ENCODE results near the gene SND1.
"Not testable (repeated sequence)": the region's sequence is repeated elsewhere in the genome, so short reads cannot be mapped to it uniquely, and the experiment has no call there.

The SND1 gene

DNA sequence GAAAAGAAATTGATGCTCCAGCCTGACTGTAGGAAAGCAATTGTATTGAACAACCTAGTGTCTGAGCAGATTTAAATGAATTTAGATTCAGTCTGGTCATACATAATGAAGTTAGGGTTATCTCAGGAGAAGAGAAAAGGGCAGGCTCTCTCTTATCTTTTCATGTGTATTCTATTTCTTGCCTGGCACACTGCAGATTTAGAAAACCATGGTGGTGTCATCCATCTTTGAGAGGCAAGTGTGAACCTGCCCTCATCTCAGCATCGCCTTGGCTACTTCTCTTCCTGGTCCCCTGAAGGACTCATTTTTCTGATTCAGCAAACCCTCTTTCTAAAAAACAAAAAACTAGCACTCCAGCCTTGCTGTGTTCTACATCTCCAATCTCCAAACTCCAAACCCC is 241.6 kb downstream of the SND1 start:
- H3K27ac ChIP-seq: no peak overlapping the region

DNA sequence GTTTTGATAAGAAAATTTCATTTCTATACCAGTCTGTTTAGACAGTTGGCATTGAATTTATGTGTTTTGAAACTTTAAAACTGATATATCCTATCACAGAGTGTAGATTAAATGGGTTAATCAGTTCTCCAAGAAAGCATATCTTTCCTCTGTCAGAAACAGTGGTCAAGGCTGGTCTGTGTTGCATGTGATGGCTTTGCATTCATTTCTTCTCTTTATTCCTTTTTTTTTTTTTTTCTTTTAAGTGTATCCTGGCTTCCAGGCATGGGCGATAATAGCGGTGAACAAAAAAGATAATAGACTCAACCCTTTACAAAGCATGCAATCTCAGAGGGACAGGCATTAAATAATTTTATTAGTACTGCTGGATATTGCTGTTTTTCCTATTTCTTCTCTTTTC is 242.6 kb downstream of the SND1 start:
- no peak overlapping the region for H3K27ac ChIP-seq
- no peak overlapping the region for H3K4me3 ChIP-seq

More for the DNA sequence above, 241.6 kb downstream of the SND1 start:
- H3K4me3 ChIP-seq: no peak overlapping the region

DNA sequence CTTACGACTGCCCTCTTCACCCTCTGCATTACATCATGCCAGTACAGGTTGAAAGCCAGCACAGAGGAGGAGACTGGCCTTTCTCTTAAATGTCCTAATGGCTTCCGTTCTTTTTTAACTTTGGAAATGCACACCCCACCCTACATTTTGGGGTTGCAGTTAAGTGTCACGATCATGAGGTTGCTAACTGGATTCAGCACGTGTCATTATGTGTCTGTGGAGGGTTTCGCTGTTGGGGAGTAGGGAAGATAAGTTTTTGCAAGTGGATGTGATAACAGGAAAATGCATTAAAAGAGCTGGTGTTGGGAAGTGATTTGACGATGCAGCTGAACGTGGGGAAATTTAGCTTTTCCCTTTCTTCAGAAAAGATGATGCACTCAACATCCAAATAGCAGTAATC is 243.4 kb downstream of the SND1 start:
- no peak overlapping the region for H3K27ac ChIP-seq
- H3K4me3 ChIP-seq: no peak overlapping the region

DNA sequence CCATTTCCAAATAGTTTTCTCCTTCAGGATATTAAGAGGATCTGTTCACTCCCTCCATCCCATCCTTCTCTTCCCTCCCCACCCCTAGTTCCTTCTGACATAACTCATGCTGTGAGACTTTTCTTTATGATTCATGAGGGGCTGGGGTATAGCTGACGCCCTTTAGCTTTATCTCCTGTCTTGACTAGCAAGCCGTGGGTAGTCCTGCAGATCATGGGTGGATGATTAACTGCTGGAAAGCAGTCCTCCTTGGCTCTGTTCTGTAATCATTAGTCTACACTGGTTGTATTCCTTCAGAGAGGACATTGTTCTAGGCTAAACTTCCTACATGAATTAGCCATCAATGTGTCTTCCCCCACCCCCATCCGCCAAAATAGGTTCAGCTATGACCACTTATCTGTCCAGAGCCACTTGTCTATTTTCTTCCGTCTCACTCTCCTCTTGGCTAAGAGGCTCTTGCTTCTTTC is 243.9 kb downstream of the SND1 start:
- no peak overlapping the region for H3K27ac ChIP-seq
- H3K4me3 ChIP-seq: no peak overlapping the region

DNA sequence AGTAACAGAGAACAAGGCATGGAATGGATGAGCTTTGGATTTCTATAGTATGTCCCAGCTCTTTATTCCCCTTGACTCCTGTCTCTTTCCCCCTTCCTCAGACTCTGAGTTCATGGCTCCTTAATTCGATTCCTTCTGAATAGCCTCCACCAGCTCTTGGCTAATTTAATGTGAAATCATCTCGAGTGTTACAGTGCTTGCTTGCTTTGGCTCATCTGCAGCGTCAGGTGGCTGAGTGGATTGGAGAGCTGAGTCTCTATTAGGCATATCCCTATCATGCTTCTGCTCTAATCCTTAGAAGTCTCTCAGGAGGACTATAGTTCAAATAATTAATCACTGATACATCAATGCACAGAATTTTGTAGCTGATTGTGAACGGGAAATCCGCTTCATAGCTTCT is 244.7 kb downstream of the SND1 start:
- Histone ChIP-seq H3K4me3 (no peak overlapping the region), H3K27ac (no peak overlapping the region)

DNA sequence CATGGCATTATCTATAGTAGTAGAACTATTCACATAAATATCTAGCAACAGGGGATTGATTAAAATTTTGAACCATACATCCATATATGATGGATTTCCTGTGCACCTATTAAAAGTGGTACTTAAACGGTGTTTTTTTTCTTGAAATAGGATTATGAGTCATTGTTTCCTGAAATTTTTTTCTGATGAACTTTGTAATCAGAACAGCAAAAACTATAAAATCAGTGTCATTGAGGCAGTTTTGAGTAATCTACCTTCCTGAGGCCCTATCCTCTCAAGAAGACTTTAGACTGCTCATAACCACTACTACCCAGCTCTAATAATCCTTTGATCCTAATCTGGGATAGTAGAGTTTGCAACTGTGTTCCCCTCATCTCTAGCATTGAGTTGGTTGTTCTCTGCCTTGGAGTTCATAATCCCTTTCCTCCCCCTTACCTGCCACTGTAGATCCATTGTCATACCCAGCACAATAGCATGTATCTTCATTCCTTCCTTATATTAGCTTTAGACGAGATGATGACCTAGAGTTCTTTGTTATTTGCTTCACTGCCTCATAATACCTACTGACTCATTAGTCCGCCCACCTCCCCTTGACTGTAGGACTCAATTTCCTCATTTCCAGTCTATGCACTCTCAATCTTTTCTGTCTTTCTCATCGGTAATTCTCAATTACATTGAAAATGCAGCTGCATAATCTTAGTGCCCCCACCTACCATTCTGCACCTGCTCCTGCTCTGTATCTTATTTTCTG is 245.9 kb downstream of the SND1 start:
- Histone ChIP-seq H3K27ac (no peak overlapping the region), H3K4me3 (no peak overlapping the region)

DNA sequence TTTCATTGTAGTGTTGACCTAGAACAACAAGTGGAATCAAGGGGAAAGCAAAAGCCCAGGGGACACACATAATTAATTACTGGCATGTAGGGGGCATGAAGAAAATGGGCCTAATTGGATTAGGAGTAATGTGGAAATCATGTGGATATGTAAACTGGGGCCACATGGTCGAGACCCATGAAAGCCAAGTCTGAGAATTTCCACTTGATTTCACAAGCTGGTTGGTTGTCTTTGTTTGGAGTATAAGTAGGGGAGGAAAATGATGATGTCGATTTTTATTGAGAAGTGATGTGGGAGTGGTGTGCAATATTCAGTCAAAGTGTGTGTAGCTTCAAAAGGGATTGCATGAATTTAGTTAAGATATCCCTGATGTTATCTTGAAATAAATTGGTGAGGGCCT is 247.4 kb downstream of the SND1 start:
- H3K27ac ChIP-seq: no peak overlapping the region

DNA sequence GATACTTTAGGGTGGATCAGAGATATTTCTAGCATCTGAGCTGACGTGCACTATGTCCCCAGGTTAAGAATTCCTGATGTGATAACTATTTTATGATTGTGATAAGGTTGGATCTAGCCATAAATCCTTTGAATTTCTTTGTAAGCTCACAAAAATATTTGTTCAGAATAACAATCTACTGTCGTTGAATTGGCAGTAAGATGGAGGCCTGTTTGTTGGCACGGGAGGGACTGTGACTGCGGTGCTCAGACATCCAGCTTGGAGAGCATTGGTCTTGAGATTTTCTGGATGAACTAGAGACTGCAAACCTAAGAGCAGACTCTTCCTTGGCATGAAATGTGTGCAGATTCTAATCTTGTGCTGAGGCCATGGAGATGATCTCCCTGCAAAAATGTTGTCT is 248.1 kb downstream of the SND1 start:
- Histone ChIP-seq H3K27ac (no peak overlapping the region), H3K4me3 (no peak overlapping the region)

More for the DNA sequence above, 247.4 kb downstream of the SND1 start:
- H3K4me3 ChIP-seq: no peak overlapping the region

DNA sequence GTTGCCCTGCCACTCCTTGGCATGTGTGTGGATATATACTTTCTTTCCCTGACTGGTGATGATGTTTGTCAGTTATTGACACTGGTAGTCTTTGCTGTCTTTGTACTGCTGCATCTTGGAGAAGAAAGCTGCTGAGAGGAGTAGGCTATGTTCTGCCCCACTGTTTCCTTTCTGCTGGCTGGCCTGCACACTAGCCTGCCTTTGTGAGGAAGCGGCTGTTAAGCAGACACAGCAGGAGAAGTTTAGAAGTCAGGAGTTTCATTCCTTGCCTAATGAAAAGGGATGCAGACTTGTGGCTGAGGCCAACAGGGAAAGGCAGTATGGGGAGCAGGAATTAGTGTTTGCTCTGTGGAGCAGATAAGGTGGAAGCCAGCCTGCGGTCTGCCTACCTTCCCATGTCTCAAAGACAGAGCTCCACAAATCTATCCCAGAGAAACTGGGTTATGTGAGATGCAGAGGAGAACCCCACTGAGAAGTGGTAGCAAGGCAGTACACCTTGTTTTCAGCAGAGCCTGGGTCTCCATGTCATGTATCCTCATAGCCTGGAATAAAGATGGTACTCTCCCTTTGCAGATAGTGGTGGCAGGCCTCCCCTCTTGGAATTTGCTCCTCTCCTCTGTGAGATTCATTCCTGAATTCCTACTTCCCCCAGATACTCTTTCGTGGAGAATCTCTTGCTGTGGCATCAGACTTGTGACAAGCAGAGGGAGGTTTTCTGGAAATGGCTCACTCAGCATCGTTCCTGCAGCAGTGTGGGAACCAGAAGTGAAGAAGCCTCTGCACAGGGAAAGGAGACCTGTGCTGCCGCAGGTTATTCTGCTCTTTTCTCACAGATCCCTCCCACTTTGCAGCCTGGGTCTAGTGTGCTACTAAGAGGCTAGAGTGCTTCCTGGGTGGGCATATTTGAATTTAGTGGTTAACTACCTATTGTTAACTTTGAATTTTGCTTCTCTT is 249.0 kb downstream of the SND1 start:
- H3K27ac ChIP-seq: no peak overlapping the region
- H3K4me3 ChIP-seq: no peak overlapping the region

DNA sequence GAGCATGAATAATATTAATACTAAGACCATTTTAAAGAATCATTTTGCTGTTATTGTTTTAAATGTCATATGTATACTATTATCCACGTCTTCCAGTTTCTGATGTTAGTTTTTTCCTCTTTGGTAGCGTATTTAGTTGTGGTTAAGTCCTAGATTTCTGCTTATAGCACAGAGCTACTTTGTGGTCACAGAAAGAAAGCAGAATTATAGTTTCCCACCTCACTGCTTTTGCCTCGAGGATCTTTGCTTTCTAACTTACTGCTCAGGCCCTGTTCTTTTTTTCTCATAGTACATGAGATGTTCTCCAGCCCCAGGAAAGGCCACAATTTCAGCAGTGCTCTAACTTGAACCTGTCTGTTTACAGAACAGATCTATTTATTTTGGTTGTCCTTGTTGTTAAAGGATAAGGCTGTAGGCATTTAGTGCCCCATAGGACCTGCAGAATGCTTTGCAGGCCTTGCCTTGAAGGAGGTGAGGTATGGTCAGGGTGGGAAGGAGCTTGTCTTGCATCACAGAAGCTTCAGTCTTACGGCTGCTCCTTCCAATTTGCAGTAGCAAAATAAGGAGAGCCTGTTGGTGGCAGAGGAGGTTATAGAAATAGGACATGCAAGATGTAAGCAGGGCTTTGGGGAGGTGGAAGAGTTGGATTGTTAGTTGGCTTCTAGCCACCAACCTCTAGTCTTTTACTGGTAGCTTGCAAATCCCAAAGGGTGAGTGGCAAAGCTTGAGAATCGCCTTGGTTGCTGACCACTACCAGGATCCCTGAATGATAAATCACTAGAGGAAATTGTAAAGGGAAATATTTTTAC is 250.1 kb downstream of the SND1 start:
- no peak overlapping the region for H3K27ac ChIP-seq
- H3K4me3 ChIP-seq: no peak overlapping the region

DNA sequence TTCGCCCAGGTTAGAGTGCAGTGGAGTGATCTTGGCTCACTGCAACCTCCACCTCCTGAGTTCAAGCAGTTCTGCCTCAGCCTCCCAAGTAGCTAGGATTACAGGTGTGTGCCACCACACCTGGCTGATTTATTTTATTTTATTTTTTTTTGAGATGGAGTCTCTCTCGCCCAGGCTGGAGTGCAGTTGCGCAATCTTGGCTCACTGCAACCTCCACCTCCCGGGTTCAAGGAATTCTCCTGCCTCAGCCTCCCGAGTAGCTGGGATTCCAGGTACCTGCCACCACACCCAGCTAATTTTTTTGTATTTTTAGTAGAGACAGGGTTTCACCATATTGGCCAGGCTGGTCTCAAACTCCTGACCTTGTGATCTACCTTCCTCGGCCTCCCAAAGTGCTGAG is 250.8 kb downstream of the SND1 start:
- not testable (repeated sequence) for H3K4me3 ChIP-seq, H3K27ac ChIP-seq

DNA sequence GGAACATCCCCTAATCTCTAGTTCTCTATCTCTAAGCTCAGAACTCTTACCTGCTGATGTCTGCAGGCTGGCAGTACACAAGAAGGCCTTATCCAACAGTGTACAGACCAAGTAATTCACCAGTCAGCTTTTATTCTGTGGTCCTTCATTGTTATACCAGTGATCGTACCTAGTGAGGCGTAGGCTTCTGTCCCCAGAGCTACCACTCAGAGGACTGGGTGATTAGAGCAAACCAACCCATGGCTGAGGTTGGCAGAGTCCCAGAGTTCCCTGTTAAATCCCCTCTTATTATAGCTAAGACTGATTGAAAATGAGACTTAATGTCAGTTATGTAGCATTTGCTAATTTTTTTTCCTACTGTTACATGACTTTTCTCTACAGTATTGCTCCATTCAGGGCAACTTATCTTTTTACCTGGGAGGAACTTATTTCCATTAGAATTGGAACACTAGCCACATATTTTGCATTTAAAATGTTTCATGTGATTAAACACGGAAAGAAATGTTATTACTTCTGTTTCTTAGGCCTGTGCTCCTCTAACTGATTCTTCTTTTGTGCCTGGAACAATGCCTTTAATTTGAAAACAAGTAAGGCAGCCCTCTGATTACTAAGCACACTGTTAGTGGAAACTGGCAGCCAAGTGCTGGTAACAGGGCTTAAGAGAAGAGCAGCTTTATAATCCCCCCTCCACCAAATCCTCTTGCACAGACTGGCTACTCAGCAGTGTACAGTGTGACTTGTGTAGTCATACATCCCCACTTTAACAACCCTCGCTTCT is 252.1 kb downstream of the SND1 start:
- H3K27ac ChIP-seq: no peak overlapping the region

DNA sequence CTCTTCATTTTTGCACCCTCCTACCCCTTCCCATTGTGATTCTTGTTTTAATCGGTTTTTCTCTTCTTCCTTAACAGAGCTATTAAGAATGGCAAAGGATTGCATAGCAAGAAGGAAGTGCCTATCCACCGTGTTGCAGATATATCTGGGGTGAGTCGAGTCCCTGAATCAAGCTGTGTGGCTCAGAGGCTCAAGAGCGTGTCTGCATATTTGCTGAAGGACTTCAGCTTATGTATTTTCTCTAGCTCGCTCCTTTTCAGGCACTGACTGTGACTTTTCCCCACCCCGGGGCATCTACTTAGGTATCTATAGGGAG is 252.6 kb downstream of the SND1 start:
- H3K27ac ChIP-seq: no peak overlapping the region
- H3K4me3 ChIP-seq: no peak overlapping the region

More for the DNA sequence above, 252.1 kb downstream of the SND1 start:
- no peak overlapping the region for H3K4me3 ChIP-seq

DNA sequence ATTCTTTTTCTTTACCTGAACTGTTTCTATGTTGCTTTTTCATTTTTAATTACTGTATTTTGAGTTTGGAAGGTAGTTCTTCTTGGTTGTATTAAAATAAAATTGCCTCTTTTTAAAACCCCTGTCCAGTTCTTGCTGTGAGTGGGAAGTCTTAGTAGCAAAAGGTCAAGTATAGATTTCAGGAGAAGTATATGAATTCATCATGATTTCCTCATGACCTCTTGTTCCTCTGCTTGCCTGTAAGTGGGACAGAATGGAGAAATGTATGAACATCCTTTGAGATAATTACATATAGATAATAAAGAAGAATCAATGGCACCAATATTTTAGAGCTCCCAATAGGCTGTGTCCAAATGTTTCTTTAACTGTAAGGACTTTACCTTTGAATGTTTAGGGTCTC is 253.0 kb downstream of the SND1 start:
- H3K4me3 ChIP-seq: no peak overlapping the region
- no peak overlapping the region for H3K27ac ChIP-seq

DNA sequence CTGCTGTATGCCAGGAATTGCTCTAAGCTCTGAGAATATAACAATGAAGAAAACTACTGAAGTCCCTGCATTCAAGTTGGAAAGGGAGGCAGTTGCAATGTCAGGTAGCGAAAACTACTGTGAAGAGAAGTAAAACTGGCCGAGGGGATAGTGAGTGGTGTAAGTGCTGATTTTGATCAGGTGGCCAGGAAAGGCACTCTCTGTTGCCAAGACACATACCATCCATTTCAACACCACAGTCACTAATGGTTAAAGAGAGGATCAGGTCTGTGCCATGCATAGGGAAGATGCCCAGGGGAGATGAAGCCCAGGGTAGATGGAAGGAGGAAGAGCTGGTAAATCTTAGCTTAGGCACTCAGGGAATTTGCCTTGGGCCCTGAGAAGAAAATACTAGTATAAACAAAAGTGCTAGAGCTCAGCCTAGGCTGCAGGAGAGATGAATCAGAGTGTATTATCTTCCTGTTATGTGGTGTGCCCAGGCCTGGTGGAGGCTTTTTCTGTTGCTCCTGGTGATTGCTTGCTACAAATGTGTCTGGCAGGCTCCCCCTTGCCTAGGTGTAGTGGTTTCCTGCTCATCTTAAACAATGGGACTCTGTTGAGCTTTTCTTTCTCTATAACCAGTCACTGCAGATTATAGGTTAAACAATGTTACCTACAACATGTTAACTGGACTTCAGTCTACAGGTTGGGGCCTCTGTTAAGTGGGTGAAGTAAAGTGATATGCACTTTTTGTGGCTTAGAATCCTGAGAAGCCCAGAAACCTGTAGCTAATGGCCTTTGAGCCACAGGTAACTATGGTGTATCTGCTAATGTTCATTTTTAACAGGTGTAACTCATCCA is 253.7 kb downstream of the SND1 start:
- H3K4me3 ChIP-seq: no peak overlapping the region
- no peak overlapping the region for H3K27ac ChIP-seq

DNA sequence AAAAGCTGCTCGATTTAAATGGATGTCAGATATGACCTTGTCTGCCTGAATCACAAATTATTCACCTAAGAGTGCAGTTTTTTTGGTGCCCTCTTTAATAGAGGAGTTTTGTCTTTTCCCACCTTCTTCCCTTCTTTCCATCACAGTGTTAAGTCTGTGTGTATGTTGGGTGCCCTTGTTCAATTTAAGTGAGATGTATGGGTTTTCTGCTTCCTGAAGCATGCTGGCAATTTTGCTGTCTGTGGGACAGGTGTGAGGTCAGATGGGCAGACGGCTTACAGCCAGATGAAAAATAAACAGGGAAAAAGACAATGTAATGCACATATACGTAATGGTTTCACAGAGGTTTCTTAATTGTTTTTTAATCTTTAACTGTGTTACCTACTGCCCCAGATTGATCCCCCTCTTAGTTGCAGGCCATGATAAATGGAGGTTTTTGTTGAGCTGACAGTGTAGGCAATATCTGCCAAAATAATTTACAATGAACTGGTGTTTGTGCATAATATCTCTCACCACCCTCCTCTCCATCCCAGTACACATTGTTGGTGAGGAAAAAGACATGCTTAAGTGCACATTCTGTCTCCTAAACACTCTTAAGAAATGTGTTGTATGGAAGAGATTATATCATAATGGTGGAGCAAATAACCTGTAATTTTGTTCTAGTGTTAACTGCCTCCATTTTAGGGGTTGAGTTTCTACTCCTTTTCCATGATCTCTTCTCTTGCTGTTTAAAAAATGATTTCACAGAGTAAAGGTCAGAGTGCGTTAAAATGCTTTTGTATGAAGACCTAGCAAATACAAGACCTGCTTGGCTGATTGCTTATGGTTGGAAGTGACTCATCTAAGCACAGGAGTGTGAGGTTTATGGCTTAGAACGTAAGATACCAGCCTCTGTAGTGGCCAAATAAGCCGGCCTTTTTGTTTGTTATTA is 255.4 kb downstream of the SND1 start:
- Histone ChIP-seq H3K4me3 (no peak overlapping the region), H3K27ac (no peak overlapping the region)

DNA sequence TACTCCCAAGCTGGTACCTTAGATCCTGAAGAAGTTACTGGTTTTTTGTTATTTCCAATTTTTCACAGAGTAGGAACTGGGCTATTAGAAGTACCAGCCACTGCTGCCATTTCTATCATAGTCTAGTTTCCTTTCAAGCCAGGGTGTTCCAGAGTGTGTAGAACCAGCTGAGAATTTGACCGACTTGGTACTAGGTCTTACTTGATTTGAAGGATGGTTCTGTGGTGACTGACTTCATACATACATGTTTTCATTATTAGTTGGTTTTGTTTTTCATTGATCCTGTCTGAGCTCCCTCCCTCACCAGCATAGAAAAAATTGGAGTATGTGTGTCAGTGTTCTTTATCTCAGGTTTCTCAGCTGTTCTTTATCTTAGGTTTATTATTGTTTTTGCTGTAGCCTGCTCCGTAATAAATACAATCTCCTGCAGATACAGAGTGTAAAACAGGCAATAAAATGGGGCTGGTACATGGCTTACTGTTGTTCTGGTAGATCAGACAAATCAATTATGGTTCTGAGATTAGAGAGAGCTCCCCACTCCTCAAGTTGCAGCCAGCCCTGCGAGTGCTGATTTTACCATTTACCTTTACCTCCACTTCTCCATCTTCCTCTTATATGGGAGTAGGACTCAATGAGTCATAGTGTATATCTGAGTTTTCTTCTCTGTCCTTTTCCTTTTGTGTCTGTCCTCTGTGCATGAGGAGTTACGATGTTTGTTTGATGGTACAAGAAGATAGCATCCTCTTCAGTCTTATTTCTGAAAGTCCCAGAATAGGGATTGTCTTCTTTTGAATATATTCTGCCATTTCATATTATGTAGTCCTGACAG is 256.6 kb downstream of the SND1 start:
- Histone ChIP-seq H3K4me3 (no peak overlapping the region), H3K27ac (no peak overlapping the region)

Data from skin epidermis (tissue), 12 donors.